A673 (cell line): Measurements from ENCODE around the gene FAM3B. TPM values are rescaled to one million over a fixed set of nuclear protein-coding genes. Genes with fewer than 3 reads are reported as not detected.

Source experiments
- BruUV-seq: library from RNA; stranded (reverse); fragments of 400-500 nt; replicated peaks from 2 replicates; lab custom pipeline; 2021; lab: Mats Ljungman, UMichigan
- CTCF ChIA-PET: fragments of 300-600 bp; sonication (Branson Sonifier 250); formaldehyde crosslinking; loops from one replicate; lab custom pipeline; 2022; ENCODE audit warnings: antibody characterized with exemption; lab: Charles Lee
- POLR2A ChIA-PET: fragments of 300-600 bp; sonication (Branson Sonifier 250); formaldehyde crosslinking; loops from one replicate; lab custom pipeline; 2022; ENCODE audit warnings: antibody characterized with exemption; ENCODE audit not compliant: low non-redundant PET; lab: Charles Lee
- DNase-seq: peaks from one replicate; pipeline ENCODE4 v3.0.0-alpha.2; 2015; ENCODE audit warnings: low spot score
- H3K27ac ChIP-seq: fragments of 200-600 bp; sonication (generic); 2 replicates; pipeline ENCODE4 v1.5.1; 2016; ENCODE audit warnings: mixed run types, low read depth, mild to moderate bottlenecking, mixed read lengths, antibody characterized with exemption, low read length; ENCODE audit not compliant: poor library complexity, severe bottlenecking
- H3K27me3 ChIP-seq: fragments of 200-600 bp; sonication (generic); replicated peaks from 2 replicates; pipeline ENCODE4 v1.6.1; 2017; ENCODE audit warnings: mixed run types, low read depth, mild to moderate bottlenecking, mixed read lengths, antibody characterized with exemption, low read length; ENCODE audit not compliant: insufficient read depth, poor library complexity
- H3K36me3 ChIP-seq: fragments of 200-600 bp; sonication (generic); 2 replicates; pipeline ENCODE4 v1.6.1; 2016; ENCODE audit warnings: mixed run types, mild to moderate bottlenecking, mixed read lengths, antibody characterized with exemption, low read length; ENCODE audit not compliant: insufficient read depth, poor library complexity, severe bottlenecking
- H3K4me1 ChIP-seq: fragments of 200-600 bp; sonication (generic); 2 replicates; pipeline ENCODE4 v1.6.1; 2017; ENCODE audit warnings: mixed run types, mild to moderate bottlenecking, mixed read lengths, antibody characterized with exemption, low read length; ENCODE audit not compliant: insufficient read depth, poor library complexity, severe bottlenecking
- H3K4me3 ChIP-seq: fragments of 200-600 bp; sonication (generic); 2 replicates; pipeline ENCODE4 v1.5.1; 2016; ENCODE audit warnings: low read depth, mixed run types, mild to moderate bottlenecking, mixed read lengths, low read length; ENCODE audit not compliant: poor library complexity, severe bottlenecking
- H3K9me3 ChIP-seq: fragments of 200-600 bp; sonication (generic); 2 replicates; pipeline ENCODE4 v1.6.1; 2016; ENCODE audit warnings: mixed run types, low read depth, mild to moderate bottlenecking, mixed read lengths, antibody characterized with exemption, low read length; ENCODE audit not compliant: poor library complexity, severe bottlenecking
- EZH2 ChIP-seq: fragments of 200-600 bp; sonication (generic); IDR thresholded peaks from 2 replicates; pipeline ENCODE4 v1.6.1; 2017; ENCODE audit warnings: borderline replicate concordance, low read depth, mild to moderate bottlenecking, mixed read lengths, antibody characterized with exemption, low read length; ENCODE audit not compliant: poor library complexity, severe bottlenecking
- intact Hi-C: fragments of 100-400 bp; cut with micrococcal nuclease; formaldehyde crosslinking; loops from one replicate; pipeline ENCODE4 v1.10.0; 2022; ENCODE audit not compliant: unreplicated experiment
- total RNA-seq: library from RNA; stranded (reverse); gene quantifications from 2 replicates; pipeline ENCODE4 v1.2.3, GENCODE V29; 2021
- TF ChIP-seq, protein P1 (sequence below): fragments of 300-800, 200-600 bp; sonication (generic); conservative IDR thresholded peaks from 2 replicates; pipeline ENCODE4 v1.5.1; 2017; ENCODE audit warnings: low read depth, mild to moderate bottlenecking, antibody characterized with exemption, low read length, moderate library complexity, mixed read lengths

The FAM3B gene
- total RNA-seq, 1 experiment from 2014 or later = not detected

DNA sequence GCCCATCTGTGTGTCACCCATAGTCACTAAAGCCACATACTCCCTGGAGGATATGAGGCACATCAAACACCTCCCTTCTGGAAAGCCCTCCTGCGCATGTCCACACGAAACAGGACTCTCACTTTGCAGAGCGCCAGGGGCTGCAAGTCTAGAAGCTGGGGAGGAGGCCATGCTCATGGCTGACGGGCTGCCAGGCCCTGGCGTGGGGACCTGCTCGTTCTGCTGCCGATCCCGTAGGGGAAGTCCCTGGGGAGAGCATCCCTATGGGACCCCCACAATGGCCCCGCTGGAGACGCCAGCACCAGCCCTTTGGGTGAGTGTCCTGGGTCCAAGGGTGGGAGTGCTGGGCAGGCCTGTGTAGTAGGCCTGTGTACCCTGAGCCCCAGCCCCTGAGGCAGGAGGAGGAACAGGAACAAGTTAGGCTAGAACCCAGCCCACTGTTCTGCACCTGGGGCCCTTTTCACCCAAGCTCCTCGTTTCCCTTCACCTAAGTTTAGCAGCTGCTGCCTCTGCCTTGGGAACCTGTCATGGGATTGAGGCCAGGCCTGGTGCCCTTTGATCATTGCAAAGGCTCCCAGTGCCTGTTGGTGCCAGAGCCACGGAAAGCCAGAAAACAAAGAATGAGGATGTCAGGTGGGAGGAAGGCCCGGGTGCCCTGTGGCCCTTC is 9.9 kb downstream of the FAM3B start:
- Histone ChIP-seq H3K4me3 (no peak overlapping the region), H3K27ac (no peak overlapping the region), H3K36me3 (no peaks in the 10 kb centered on the region), H3K9me3 (no peaks in the 10 kb centered on the region), H3K4me1 (no peaks in the 10 kb centered on the region), H3K27me3 (no peaks in the 10 kb centered on the region)
- TF ChIP-seq, protein P1, sequence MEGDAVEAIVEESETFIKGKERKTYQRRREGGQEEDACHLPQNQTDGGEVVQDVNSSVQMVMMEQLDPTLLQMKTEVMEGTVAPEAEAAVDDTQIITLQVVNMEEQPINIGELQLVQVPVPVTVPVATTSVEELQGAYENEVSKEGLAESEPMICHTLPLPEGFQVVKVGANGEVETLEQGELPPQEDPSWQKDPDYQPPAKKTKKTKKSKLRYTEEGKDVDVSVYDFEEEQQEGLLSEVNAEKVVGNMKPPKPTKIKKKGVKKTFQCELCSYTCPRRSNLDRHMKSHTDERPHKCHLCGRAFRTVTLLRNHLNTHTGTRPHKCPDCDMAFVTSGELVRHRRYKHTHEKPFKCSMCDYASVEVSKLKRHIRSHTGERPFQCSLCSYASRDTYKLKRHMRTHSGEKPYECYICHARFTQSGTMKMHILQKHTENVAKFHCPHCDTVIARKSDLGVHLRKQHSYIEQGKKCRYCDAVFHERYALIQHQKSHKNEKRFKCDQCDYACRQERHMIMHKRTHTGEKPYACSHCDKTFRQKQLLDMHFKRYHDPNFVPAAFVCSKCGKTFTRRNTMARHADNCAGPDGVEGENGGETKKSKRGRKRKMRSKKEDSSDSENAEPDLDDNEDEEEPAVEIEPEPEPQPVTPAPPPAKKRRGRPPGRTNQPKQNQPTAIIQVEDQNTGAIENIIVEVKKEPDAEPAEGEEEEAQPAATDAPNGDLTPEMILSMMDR = no peak
- TF ChIP-seq EZH2 = no peak
- ChIA-PET POLR2A (no interaction called here), CTCF (no interaction called here)
- intact Hi-C loops = no loop called here
- no TSS peak for BruUV-seq
- DNase-seq = no peak

DNA sequence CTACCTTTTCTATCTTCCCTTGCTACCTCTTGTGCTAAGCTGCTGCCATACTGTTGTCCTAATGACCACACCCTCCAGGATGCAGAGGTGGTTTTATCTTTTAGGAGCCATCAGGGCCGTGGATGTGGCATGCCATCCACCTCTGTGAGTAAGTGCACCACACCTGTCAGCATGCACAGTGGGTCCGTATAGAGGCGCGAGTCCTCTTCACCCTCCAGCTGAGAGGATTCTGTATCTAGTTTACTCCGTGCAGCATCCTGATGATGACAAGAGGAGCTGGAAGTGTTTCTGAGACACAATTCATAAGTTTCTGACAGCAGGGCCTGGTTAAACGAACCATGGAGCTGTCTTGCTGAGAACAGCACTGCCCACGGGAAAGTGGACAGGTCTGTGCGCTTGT is 11.2 kb downstream of the FAM3B start:
- TF ChIP-seq, protein P1 = no peak
- no peak for TF ChIP-seq EZH2
- Histone ChIP-seq H3K9me3 (no peaks in the 10 kb centered on the region), H3K4me1 (no peaks in the 10 kb centered on the region), H3K4me3 (no peak overlapping the region), H3K27ac (no peak overlapping the region), H3K36me3 (no peaks in the 10 kb centered on the region), H3K27me3 (no peaks in the 10 kb centered on the region)
- POLR2A ChIA-PET = no interaction called here
- intact Hi-C loops = no loop called here
- CTCF ChIA-PET = no interaction called here
- DNase-seq = no peak
- BruUV-seq = no TSS peak

DNA sequence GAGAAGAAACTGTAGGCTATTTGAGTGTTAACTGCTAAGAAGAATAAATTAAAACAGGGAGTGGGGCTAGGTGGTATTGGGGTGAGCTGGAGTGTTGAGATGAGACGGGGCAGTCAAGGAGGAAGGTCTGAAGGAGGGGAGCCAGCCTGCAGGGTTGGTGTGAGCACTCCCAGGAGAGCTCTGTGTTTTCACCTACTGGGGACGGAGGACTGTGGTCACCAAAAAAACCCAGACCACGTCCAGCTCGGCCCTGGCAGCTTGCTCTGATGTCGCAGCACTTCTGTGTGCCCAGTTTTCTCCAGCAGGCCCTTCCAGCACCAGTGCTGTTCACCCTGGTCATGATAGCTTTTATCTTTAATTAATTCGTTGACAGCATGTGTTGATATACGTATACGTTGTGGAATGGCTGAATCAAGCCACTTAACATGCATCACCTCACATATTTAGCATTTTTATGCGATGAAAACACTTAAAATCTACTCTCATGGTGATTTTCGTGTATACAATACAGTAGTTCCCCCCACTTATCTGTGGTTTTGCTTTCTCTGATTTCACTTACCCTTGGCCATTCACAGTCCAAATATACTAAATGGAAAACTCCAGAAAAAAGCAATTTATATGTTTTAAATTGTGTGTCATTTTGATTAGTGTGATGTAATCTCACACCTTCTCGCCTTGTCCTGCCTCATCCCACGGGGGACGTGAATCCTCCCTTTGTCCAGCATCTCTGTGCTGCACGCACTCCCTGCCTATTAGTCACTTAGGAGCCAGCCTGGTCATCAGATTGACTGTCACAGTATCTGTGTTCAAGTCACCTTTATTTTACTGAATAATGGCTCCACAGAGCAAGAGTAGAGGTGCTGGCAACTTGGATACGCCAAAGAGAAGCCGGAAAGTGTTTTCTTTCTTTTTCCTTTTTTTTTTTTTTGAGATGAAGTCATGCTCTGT is 12.3 kb downstream of the FAM3B start:
- TF ChIP-seq EZH2 = no peak
- TF ChIP-seq, protein P1 = no peak
- DNase-seq = no peak
- H3K36me3 ChIP-seq = no peaks in the 10 kb centered on the region
- intact Hi-C loops = no loop called here
- no peaks in the 10 kb centered on the region for H3K9me3 ChIP-seq
- H3K4me1 ChIP-seq = no peaks in the 10 kb centered on the region
- ChIA-PET POLR2A (no interaction called here), CTCF (interaction anchor here (0.5 kb wide), 1 partner anchor 288 kb away, joined by 3 read pairs; no protein-coding TSS in a partner anchor)
- no TSS peak for BruUV-seq
- no peak overlapping the region for H3K27ac ChIP-seq
- no peak overlapping the region for H3K4me3 ChIP-seq
- H3K27me3 ChIP-seq = no peaks in the 10 kb centered on the region
